DMS153 treated with DMSO at 0.1 percent for 48 hours (cell line): ENCODE data around the gene FBRSL1.

Experiments
- DNase-seq: peaks from one replicate; lab custom pipeline; 2025; ENCODE audit not compliant: unreplicated experiment; lab: John Stamatoyannopoulos, UW

FBRSL1 gene

DNA sequence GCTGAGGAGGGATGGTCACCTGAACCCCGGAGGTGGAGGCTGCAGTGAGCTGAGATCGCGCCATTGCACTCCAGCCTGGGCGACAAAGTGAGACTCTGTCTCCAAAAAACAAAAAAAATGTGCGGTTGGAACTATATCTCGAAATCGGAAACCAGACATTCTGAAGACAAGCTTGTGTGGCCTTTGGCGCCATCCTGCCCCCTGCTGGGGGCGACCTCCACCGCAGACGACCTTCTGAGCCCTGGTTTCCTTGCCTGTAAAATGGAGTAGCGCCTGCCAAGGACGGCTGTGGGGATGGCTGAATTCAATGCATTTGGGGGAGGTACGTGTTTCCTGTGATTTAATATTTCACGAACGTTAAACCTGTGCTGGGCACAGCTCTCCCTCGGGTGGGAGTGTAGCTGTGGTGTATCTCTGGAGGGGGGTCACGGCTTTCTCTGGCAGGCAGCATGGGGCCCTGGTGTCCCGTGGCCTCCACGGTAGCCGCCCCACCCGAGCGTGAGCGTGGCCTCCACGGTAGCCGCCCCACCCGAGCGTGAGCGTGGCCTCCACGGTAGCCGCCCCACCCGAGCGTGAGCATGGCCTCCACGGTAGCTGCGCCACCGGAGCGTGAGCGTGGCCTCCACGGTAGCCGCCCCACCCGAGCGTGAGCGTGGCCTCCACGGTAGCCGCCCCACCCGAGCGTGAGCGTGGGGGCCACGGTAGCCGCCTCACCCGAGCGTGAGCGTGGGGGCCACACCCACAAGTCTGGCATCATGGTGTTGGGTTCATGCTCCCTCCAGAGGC, 65.1 kb downstream of the FBRSL1 start:
- DNase-seq, result no peak

DNA sequence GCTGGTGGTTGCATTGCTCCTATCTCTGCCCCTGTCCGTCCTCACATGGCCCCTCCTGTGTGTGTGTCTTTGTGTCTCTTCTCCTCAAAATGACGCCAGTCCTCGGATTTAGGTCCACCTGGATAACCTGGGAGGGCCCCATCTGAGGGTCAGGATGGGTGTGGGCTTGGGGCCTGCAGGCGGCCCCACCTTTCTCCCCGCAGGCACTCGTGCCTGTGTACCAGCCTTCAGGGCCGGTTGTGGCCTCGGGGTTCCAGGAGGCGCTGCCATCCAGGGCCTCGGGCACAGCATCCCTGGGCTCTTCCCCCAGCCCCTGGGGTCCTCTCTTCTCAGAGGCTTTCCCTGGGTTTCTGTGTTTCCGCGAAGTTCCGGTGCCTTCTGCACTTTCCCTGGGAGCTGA, 65.7 kb downstream of the FBRSL1 start:
- DNase-seq, result no peak

DNA sequence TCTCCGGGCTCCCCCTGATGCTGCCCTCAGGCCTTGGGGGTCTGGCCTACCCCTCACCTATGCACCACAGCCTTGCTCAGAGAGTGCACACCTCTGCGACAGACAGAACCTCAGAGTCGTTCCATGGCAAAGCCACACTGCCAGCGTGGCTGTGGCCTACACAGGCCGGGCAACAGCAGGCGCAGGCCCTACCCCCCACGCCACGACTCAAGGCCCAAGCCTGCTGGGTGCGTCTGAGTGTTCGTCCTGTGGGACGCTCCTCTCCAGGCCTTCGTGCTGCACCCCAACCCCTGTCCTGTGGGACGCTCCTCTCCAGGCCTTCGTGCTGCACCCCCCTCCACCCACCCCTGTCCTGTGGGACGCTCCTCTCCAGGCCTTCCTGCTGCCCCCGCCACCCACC, 66.3 kb downstream of the FBRSL1 start:
- DNase-seq, result no peak

DNA sequence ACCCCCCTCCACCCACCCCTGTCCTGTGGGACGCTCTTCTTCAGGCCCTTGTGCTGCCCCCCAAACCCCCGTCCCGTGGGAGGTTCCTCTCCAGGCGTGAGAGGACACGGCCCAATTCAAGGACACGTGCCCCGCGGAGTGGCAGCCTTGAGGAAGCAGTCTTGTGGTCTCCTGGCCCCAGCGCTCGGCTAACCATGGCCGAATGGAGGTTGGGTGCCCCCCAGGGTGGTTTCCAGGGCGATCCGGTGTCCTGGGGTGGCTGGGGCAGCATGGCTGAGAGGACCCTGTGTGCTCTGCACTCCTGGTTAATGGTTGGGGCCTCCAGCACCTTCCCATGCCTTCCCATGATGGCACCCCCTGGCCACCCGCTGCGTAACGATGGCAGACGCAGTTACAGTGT, 66.8 kb downstream of the FBRSL1 start:
- DNase-seq, result no peak

DNA sequence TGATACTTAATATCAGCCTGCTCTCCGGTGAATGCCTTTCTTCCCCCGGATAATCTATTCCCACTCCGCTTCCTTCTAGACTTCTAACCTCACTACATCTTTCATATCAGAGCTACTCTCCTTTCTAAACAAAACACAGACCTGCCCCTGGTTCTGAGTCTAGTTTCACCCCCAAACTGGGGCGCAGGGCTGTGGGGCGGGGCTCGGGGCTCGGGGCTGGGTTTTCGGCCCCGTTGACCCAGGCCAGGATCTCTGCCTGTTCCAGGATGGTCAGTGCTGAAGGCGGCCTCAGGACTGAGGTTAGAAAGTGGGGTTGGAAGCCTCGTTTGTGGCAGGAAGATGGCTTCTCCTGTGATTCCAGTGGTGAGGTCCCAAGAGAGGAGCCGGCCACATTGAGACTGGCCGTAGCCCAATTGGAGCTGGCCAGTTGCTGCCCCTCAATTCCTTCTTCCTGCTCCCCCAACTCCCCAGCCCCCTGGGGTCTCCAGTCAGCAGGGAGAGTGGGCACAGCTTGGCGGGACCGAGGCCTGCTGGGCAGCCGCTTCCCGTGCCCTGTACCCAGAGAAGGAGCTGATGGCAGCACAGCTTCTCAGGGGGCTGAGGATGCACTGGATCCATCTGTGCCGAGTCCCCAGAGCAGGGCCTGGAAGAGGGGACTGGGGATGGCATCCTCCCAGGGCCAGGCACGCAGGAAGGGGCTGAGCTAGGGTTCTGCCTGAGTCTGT, 67.5 kb downstream of the FBRSL1 start:
- no peak for DNase-seq

DNA sequence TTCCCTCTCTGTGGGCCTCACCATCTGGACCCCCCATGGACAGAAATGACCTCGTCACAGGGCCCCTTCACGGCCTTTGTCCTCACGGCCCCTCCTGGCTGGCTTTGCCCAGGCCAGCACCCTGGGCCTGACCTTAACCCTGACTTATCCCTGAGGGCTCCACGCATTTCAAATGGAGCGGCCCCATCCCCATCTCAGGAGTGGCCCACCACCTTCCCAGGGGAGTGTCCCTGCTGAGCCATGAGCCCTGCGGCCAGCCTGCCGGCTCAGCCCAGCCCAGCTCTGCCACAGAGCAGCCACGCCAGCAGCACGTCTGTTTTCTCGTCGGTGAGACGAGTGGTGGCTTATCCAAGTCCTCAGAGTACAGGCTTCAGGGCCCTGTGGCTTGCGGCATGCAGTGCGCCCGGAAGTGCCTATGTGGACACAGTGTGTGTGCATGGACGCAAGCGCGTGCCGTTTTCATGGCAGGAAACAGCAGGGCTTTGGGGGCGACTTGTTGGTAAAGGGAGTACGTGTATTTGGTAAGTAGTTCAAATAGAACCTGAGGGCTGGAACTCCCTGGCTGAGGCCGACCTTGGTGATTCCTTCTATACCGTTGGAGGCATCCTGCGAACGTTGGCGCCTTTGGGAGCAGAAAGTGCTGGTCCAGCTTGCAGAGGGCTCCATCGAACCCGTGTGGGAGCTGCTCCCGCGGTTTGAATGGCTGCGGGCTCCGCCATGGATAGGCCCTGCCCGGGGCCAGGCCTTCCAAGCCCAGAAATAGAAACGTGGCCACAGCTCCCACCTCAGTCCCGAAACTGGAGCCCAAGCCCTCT, 68.3 kb downstream of the FBRSL1 start:
- peak; percentile 33 for DNase-seq

DNA sequence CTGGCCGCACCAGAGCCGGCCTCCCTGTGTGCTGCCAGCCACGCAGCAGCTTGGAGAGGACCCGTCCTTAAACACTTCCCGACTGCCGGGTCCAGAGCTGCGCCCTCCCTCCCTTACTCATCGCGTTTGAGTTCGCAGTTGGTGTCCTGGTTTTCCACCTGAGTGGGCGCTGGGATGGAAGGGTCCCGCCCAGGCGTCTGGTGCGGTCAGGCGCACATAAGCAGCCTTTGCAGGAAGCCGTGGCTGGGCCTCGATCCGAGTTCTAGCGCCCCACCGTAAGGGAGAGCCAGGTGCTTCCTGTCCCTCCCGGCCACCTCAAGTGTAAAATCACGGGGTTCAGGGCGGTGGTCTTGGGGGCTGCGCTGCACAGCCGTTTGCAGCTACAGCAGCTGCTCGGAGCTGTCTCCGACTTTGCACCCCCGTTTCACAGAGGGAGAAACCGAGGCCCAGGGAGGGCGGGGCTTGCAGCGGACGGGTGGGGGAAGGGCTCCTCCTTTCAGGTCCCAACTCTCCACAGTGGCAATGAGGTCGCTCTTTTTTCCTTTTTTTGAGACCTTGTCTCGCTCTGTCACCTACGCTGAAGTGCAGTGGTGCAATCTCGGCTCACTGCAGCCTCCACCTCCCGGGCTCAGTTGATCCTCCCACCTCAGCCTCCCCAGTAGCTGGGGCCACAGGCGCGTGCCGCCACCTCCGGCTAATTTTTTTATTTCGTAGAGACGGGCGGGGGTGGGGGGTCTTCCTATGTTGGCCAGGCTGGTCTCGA, 69.1 kb downstream of the FBRSL1 start:
- DNase-seq, result peak; percentile 4

DNA sequence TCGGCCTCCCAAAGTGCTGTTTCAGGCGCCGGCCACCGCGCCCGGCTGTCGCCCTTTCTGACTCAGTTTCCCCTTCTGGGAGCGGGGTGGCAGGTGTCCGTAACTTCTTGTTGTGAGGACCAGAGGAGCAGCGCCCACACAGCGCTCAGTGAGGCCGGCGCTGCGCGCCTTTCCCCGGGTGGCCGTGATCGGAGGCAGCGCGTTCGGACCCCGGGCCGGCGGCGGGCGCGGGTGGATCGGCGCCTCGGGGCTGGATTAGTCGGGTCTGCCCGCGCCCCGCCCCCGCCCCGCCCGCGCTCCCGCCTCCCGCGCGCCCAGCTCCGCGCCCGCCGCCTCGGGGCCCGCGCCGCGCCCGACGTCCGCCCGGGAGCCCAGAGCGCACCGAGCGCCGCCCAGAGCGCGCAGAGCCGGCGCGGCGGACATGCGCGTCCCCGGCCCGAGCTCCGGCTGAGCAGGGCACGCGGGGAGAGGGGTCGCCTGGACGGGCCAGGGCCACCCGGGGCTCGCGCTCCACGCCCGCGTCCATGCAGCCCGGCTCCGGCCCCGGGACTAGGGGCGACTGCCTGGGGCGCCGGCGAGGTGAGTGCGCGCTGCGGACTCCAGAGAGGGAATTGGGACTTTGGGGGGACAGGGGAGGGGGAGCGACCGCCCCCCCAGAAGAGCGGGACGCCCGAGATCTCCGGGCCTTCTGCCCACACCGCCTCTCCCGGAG, 69.9 kb downstream of the FBRSL1 start:
- peak; percentile 22 for DNase-seq

DNA sequence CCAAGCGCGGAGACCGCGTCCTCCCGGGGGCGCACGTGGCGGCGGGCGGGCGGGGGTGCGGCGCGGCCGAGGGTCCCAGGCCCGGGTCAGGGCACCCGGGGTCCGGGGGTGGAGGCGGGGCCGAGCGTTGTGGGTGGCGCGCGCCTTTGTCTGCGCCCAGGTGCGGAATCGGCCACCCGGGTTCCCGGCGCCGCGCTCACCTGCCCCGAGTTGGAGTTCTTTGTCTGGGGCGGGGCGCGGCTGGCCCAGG, 70.3 kb downstream of the FBRSL1 start:
- DNase-seq, result peak; percentile 7

DNA sequence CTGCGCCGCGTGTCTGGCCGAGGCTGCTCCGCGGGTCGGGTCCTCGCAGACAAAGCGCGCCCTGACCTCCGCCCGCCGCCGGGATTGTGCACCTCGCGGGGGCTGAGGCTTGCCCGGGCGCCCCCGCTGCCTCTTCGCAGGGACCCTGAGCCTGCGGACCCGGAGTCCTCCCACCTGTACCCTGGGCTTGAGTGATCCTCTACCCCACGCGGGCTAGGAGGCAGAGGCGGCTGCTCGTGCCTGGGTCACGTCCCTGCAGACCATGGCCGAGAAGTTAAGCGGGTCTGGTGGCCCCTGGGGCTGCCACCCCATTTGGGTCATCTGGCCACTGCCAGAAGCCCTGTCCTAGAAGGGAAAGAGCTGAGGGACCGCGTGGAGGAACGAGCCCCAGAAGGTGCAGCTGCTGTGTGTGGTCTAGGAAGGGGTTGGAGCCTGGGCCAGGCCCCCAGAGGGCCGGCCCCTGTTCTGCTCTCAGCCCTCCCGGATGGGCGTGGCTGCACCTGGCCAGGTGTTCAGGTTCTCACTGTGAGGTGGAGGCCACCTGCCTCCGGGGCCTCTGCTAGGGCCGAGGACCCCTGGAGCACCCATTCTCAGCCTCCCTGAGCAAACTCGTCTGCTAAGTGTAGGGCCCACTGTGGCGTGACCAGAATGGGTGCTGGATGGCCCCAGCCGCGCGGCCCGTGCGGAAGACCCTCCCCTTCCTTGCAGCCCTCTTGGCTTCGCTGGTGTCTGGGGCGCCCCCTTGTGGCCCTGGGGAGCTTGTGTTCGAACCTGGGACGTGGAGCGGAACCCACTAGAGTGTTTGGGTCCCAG, 70.9 kb downstream of the FBRSL1 start:
- peak; percentile 77 for DNase-seq
